Spleen (tissue), 11 donors: ENCODE data around the gene IL17RB. TPM values are rescaled to one million over a fixed set of nuclear protein-coding genes. Genes with fewer than 3 reads are reported as not detected.

Source experiments
- DNase-seq: peaks from one replicate; pipeline ENCODE4 v3.0.0-alpha.2; 2020
- H3K27ac ChIP-seq, 8 donors: fragments of 200-600 bp; sonication (generic) in 7 of 8; 1 replicate in 4 of 8; 2 replicates in 4 of 8; pipeline versions ENCODE4 v1.5.0 to v1.8.0; 2016 to 2021; ENCODE audit warnings: inconsistent platforms in 4 of 8, mild to moderate bottlenecking in 4 of 8, moderate library complexity in 1 of 8
- H3K27me3 ChIP-seq, 7 donors: fragments of 200-600 bp; sonication (generic) in 6 of 7; replicated peaks in 1 of 7; 1 replicate in 4 of 7; 2 replicates in 3 of 7; pipeline versions ENCODE4 v1.5.0 to v1.8.0; 2016 to 2021; ENCODE audit warnings: inconsistent platforms in 3 of 7, mild to moderate bottlenecking in 1 of 7
- H3K36me3 ChIP-seq, 6 donors: fragments of 200-600 bp; sonication (generic) in 5 of 6; 1 replicate in 4 of 6; 2 replicates in 2 of 6; pipeline versions ENCODE4 v1.5.0 to v1.8.0; 2016 to 2021; ENCODE audit warnings: inconsistent platforms in 2 of 6
- H3K4me1 ChIP-seq, 6 donors: fragments of 200-600 bp; sonication (generic) in 5 of 6; 1 replicate in 3 of 6; 2 replicates in 3 of 6; pipeline versions ENCODE4 v1.5.0 to v1.8.0; 2016 to 2021; ENCODE audit warnings: inconsistent platforms in 3 of 6
- H3K4me3 ChIP-seq, 8 donors: fragments of 200-600 bp; sonication (generic) in 7 of 8; 1 replicate in 4 of 8; 2 replicates in 4 of 8; pipeline versions ENCODE4 v1.5.0 to v1.8.0; 2016 to 2021; ENCODE audit warnings: inconsistent platforms in 4 of 8, mild to moderate bottlenecking in 4 of 8, moderate library complexity in 2 of 8
- H3K9me3 ChIP-seq, 8 donors: fragments of 200-600 bp; sonication (generic) in 7 of 8; 1 replicate in 4 of 8; 2 replicates in 4 of 8; pipeline versions ENCODE4 v1.5.0 to v1.8.0; 2016 to 2021; ENCODE audit warnings: inconsistent platforms in 4 of 8
- POLR2A ChIP-seq, 3 donors: fragments of 450-650 bp; IDR thresholded peaks; one replicate each; pipeline ENCODE4 v1.5.1; 2017; ENCODE audit warnings: antibody characterized with exemption in 3 of 3, mild to moderate bottlenecking in 1 of 3
- POLR2AphosphoS5 ChIP-seq, 3 donors: sonication (generic); formaldehyde crosslinking; IDR thresholded peaks; one replicate each; pipeline ENCODE4 v1.5.1; 2017; ENCODE audit warnings: antibody characterized with exemption in 3 of 3
- WGBS, 5 donors: extraction: QIAGEN DNeasy Blood & Tissue Kit in 3 of 5; methylation state at CpG; one replicate each; pipeline versions ENCODE4 v1.1.5 to v1.1.7; 2013 to 2018; 5-methylcytosine and 5-hydroxymethylcytosine counted together
- intact Hi-C: fragments of 100-400 bp; cut with DNase I; formaldehyde crosslinking; loops from one replicate; pipeline ENCODE4 v1.15.0; 2023; ENCODE audit warnings: low total_unique reads
- polyA plus RNA-seq, 3 donors: library from polyadenylated mRNA; stranded (reverse); fragments of 200-250 nt; gene quantifications; one replicate each; pipeline ENCODE4 v1.2.1, GENCODE V29; 2013
- total RNA-seq, 7 donors: library from RNA; depleted of rRNA in 3 of 7; stranded (reverse); fragments of >200 nt in 3 of 7; fragmentation: NEBNext Ultra II Directional in 4 of 7; extraction: Animal tissue kit (Norgen Biotek cat#: 25700) in 4 of 7; gene quantifications; one replicate each; pipeline versions ENCODE4 v1.1.0 to v1.2.1, GENCODE V29; 2016 to 2021
- TF ChIP-seq, protein P1 (sequence below), 11 experiments: fragments of 200-600 bp in 7 of 11; fragments of 450-650 bp in 4 of 11; sonication (generic) in 4 of 11; IDR thresholded peaks in 8 of 11; conservative IDR thresholded peaks in 3 of 11; 1 replicate in 7 of 11; 2 replicates in 4 of 11; pipeline versions ENCODE4 v1.4.0 to v1.8.0; 2016 to 2021; ENCODE audit warnings: antibody characterized with exemption in 11 of 11, inconsistent platforms in 4 of 11, mild to moderate bottlenecking in 1 of 11
- donor health status: healthy with polysubstance abuse.
- donor health status: DM: no; HTN: no; CAD: no; lungs with moderate emphysema.
- donor health status: DM: no; HTN: no; CAD: no.
- donor health status: Bipolar disorder and iron deficiency.
- donor health status: healthy.
- donor health status: DM: no; HTN: no; CAD: no.
- donor health status: DM: yes; HTN: yes; CAD: no.

IL17RB gene
- total and polyA plus RNA-seq, 10 donors = 0.13 to 0.59 (median 0.26) TPM; not detected in 2

DNA sequence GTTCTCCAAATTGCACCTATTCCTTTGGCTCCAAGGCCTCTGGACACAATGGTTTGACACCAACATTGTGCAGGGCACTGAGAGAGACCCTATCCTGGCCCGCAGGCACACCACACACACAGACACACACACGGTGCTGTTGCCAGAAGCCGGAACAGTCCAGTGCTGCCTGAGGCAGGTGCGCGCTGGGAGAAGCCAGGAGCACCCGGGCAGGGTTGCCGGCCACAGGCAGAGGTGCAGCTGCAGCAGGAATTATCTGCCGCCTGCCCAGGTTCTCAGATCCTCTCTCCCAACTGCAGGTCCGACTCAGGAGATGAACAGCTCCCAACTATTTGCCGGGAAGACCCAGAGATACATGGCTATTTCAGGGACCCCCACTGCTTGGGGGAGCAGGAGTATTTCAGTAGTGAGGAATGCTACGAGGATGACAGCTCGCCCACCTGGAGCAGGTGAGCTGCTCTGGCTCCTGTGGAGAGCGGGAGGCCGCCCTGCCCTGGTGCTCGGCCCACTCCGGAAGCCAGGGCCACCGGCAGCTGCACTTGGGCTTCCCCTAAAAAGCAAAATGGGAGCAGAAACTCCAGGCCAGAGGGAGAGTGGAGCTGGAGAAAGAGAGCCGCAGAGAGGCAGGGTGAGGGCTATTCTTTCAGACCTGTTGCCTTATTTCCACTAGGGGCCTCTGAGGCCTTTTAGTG lies 43.1 kb upstream of the IL17RB start:
- Histone ChIP-seq H3K4me1 (no peaks in the 10 kb centered on the region), H3K27me3 (peaks cover 0 to 4% (median 0%) of the 10 kb centered on the region in 7 donors), H3K36me3 (peaks cover 0 to 7% (median 0%) of the 10 kb centered on the region in 6 donors), H3K9me3 (no peaks in the 10 kb centered on the region), H3K4me3 (no peak overlapping the region), H3K27ac (no peak overlapping the region)
- intact Hi-C loops = no loop called here
- 79 to 93% (median 90%) methylated on average over 11 to 18 of the region's 18 CpGs for WGBS, 5 donors
- peak; percentile 51 for DNase-seq
- TF ChIP-seq, protein P1, sequence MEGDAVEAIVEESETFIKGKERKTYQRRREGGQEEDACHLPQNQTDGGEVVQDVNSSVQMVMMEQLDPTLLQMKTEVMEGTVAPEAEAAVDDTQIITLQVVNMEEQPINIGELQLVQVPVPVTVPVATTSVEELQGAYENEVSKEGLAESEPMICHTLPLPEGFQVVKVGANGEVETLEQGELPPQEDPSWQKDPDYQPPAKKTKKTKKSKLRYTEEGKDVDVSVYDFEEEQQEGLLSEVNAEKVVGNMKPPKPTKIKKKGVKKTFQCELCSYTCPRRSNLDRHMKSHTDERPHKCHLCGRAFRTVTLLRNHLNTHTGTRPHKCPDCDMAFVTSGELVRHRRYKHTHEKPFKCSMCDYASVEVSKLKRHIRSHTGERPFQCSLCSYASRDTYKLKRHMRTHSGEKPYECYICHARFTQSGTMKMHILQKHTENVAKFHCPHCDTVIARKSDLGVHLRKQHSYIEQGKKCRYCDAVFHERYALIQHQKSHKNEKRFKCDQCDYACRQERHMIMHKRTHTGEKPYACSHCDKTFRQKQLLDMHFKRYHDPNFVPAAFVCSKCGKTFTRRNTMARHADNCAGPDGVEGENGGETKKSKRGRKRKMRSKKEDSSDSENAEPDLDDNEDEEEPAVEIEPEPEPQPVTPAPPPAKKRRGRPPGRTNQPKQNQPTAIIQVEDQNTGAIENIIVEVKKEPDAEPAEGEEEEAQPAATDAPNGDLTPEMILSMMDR (IDR thresholded peaks at IDR 0.05 in 8 of 11, conservative IDR thresholded peaks at IDR 0.05 in 3 of 11) = no peak
- TF ChIP-seq POLR2A (IDR thresholded peaks at IDR 0.05) (no peak), POLR2AphosphoS5 (IDR thresholded peaks at IDR 0.05) (no peak)

- Histone ChIP-seq H3K27me3 (peaks cover 0 to 4% (median 0%) of the 10 kb centered on the region in 7 donors), H3K27ac (no peak overlapping the region), H3K36me3 (peaks cover 0 to 15% (median 0%) of the 10 kb centered on the region in 6 donors), H3K4me1 (no peaks in the 10 kb centered on the region), H3K4me3 (no peak overlapping the region), H3K9me3 (no peaks in the 10 kb centered on the region)
- TF ChIP-seq POLR2AphosphoS5 (IDR thresholded peaks at IDR 0.05) = no peak
- no peak for TF ChIP-seq POLR2A (IDR thresholded peaks at IDR 0.05)
- TF ChIP-seq, protein P1 (IDR thresholded peaks at IDR 0.05 in 8 of 11, conservative IDR thresholded peaks at IDR 0.05 in 3 of 11) = no peak
- peak; percentile 45 for DNase-seq
- intact Hi-C loops = no loop called here
- WGBS, 5 donors = 75 to 80% (median 78%) methylated on average over 20 of the region's 20 CpGs
These were observed 42.3 kb upstream of the IL17RB start for GRCh38 chr3:53803816-53804695.

DNA sequence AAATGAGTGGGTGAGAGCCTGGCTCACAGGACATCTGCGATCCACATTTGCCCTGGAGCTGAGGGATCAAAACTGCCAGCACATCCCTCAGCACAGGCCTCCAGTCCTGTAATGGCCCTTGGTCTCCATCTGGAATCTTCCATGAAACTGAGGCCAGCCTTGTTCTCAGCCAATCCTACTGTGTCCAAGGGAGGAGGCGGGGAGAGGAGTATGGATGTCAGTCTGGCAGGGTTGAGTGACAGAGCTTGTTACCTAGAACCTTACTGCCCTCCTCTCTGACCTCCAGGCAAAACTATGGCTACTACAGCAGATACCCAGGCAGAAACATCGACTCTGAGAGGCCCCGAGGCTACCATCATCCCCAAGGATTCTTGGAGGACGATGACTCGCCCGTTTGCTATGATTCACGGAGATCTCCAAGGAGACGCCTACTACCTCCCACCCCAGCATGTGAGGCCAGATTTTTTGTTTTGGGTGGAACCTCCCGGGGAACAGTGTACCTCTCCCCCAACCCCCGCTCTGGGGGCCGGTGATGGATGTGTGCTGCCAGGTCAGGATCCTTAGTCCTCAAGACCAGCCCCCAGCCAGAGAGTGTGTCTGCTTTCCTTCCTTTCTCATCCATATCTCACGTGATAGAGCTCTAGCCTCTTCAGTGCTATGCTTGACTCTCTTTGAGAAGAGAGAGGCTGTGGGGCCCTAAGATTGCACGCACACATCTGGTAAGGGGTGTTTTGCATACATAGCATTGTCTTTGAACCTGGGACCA lies 41.5 kb upstream of the IL17RB start:
- TF ChIP-seq POLR2AphosphoS5 (IDR thresholded peaks at IDR 0.05) (no peak), POLR2A (IDR thresholded peaks at IDR 0.05) (no peak)
- TF ChIP-seq, protein P1 (IDR thresholded peaks at IDR 0.05 in 8 of 11, conservative IDR thresholded peaks at IDR 0.05 in 3 of 11) = no peak
- no peaks in the 10 kb centered on the region for H3K9me3 ChIP-seq
- DNase-seq = peak; percentile 51
- no peak overlapping the region for H3K4me3 ChIP-seq
- no peaks in the 10 kb centered on the region for H3K4me1 ChIP-seq
- H3K36me3 ChIP-seq = peaks cover 0 to 20% (median 0%) of the 10 kb centered on the region in 6 donors
- intact Hi-C loops = no loop called here
- 77 to 85% (median 82%) methylated on average over 13 to 14 of the region's 14 CpGs for whole genome bisulfite sequencing, 5 donors
- H3K27me3 ChIP-seq = peaks cover 0 to 4% (median 0%) of the 10 kb centered on the region in 7 donors
- H3K27ac ChIP-seq = no peak overlapping the region
